Fibroblast of lung (primary cell): Measurements from ENCODE around the gene CRADD. TPM values are rescaled to one million over a fixed set of nuclear protein-coding genes. Genes with fewer than 3 reads are reported as not detected.

ENCODE experiments used
- DNase-seq, 2 donors: peaks; one replicate each; pipeline versions ENCODE4 v3.0.0 to v3.0.0-alpha.2; 2010; ENCODE audit warnings: low read depth in 2 of 2
- H2AFZ ChIP-seq: 2 replicates; pipeline ENCODE4 v1.5.1; 2012; ENCODE audit warnings: low read length, control low read depth, inconsistent platforms
- H3K27ac ChIP-seq: 2 replicates; pipeline ENCODE4 v1.5.1; 2011; ENCODE audit warnings: low read length, control low read depth; ENCODE audit not compliant: insufficient read depth
- H3K27me3 ChIP-seq: 2 replicates; pipeline ENCODE4 v1.5.1; 2011; ENCODE audit warnings: mild to moderate bottlenecking, low read length; ENCODE audit not compliant: control insufficient read depth, insufficient read depth
- H3K36me3 ChIP-seq: 2 replicates; pipeline ENCODE4 v1.5.1; 2011; ENCODE audit warnings: low read length; ENCODE audit not compliant: control insufficient read depth, insufficient read depth
- H3K4me1 ChIP-seq: 2 replicates; pipeline ENCODE4 v1.5.1; 2011; ENCODE audit warnings: low read length; ENCODE audit not compliant: control insufficient read depth, insufficient read depth; ENCODE audit errors: extremely low read depth
- H3K4me2 ChIP-seq: 2 replicates; pipeline ENCODE4 v1.5.1; 2011; ENCODE audit warnings: low read length, control low read depth; ENCODE audit not compliant: insufficient read depth; ENCODE audit errors: extremely low read depth
- H3K4me3 ChIP-seq, 4 experiments: fragments of 200-600 bp in 1 of 4; sonication (generic) in 1 of 4; replicated peaks in 1 of 4; 2 replicates each; pipeline ENCODE4 v1.5.1; 2011 to 2016; ENCODE audit warnings: low read length in 4 of 4, low read depth in 3 of 4, mild to moderate bottlenecking in 3 of 4, control low read depth in 2 of 4, inconsistent platforms in 1 of 4, mixed read lengths in 1 of 4; ENCODE audit not compliant: insufficient read depth in 1 of 4; ENCODE audit errors: control extremely low read depth in 1 of 4
- H3K79me2 ChIP-seq: 2 replicates; pipeline ENCODE4 v1.5.1; 2012; ENCODE audit warnings: mild to moderate bottlenecking, low read length, inconsistent platforms; ENCODE audit not compliant: control insufficient read depth, insufficient read depth
- H3K9ac ChIP-seq: 2 replicates; pipeline ENCODE4 v1.5.1; 2011; ENCODE audit warnings: mild to moderate bottlenecking, low read length, control low read depth; ENCODE audit not compliant: insufficient read depth
- H3K9me3 ChIP-seq: 2 replicates; pipeline ENCODE4 v1.5.1; 2012; ENCODE audit warnings: low read depth, low read length; ENCODE audit not compliant: control insufficient read depth, insufficient read depth
- H4K20me1 ChIP-seq: 2 replicates; pipeline ENCODE4 v1.5.1; 2011; ENCODE audit warnings: low read length; ENCODE audit not compliant: control insufficient read depth, insufficient read depth; ENCODE audit errors: extremely low read depth
- CTCF ChIP-seq, 2 donors: IDR thresholded peaks in 1 of 2; conservative IDR thresholded peaks in 1 of 2; 1 replicate in 1 of 2; 2 replicates in 1 of 2; pipeline ENCODE4 v1.5.1; 2011 to 2012; ENCODE audit warnings: low read length in 2 of 2, control low read depth in 1 of 2, inconsistent platforms in 1 of 2, low read depth in 1 of 2, mild to moderate bottlenecking in 1 of 2
- EZH2 ChIP-seq: IDR thresholded peaks from 2 replicates; pipeline ENCODE4 v1.5.1; 2012; ENCODE audit warnings: low read length, control low read depth, mild to moderate bottlenecking; ENCODE audit errors: missing control alignments
- polyA plus RNA-seq, 2 donors: library from polyadenylated mRNA; depleted of rRNA in 1 of 2; stranded (reverse) in 1 of 2; unstranded in 1 of 2; fragments of >200 nt; gene quantifications; 2 replicates each; pipeline ENCODE4 v1.2.1, GENCODE V29; 2011 to 2012; ENCODE audit warnings: missing spikeins in 1 of 2
- total RNA-seq: library from RNA; depleted of rRNA; stranded (reverse); fragments of >200 nt; gene quantifications from 2 replicates; pipeline ENCODE4 v1.2.1, GENCODE V29; 2014

The CRADD gene
- total and polyA plus RNA-seq, 2 donors (not counting 1 experiment from before 2014, with no cell fraction given), result 13.5 to 21.1 TPM

DNA sequence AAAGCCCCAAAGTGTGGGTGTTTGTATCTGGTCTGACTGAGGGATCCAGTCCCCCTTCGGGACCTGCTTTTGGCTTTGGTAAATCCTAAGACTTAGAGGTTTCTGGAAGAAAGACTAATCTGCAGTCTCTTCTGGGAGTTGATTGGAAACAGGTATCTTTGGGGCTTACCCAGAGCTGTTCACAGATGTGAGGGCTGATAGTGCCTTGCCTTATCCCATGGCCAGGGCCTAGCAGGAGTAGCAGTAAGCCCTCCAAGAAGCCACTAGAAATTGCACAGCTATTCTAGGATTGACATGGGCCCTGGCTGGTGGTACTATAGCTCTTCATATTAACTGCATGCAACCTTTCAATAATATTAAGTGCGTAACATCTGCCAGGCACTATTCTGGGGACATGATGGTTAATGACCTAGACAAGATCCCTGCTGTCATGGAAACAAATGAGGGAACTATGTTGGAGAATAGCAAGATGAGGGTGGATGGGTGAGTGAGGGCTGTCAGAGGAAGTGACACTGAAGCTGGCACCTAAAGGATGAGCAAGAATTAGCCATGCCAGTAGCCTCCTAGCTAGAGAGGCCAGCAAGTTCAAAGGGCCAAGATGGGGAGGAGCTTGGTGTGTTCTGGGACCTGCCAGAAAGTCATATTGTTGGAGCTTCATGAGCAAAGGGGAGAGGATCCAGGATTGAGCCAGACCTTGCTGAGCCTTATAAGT lies 71.7 kb downstream of the CRADD start:
- H3K27me3 ChIP-seq, result no peaks in the 10 kb centered on the region
- H4K20me1 ChIP-seq, result no peaks in the 10 kb centered on the region
- no peak overlapping the region for H2AFZ ChIP-seq
- H3K9me3 ChIP-seq, result no peaks in the 10 kb centered on the region
- H3K9ac ChIP-seq, result no peak overlapping the region
- no peaks in the 10 kb centered on the region for H3K36me3 ChIP-seq
- no peaks in the 10 kb centered on the region for H3K79me2 ChIP-seq
- no peak for TF ChIP-seq EZH2
- no peak for TF ChIP-seq CTCF (conservative IDR thresholded peaks at IDR 0.05 in 1 of 2, IDR thresholded peaks at IDR 0.05 in 1 of 2; ENCODE audit: low read depth in 1 of 2, low read length in 2 of 2)
- peaks cover 6% of the 10 kb centered on the region for H3K4me1 ChIP-seq
- no peak for DNase-seq
- no peak overlapping the region for H3K4me2 ChIP-seq
- H3K4me3 ChIP-seq, result no peak overlapping the region
- H3K27ac ChIP-seq, result no peak overlapping the region

- DNase-seq, result no peak
- Histone ChIP-seq H3K27ac (no peak overlapping the region), H3K79me2 (no peaks in the 10 kb centered on the region), H3K4me1 (peaks cover 6% of the 10 kb centered on the region), H4K20me1 (no peaks in the 10 kb centered on the region), H2AFZ (no peak overlapping the region), H3K9me3 (no peaks in the 10 kb centered on the region), H3K4me2 (no peak overlapping the region), H3K4me3 (no peak overlapping the region), H3K36me3 (no peaks in the 10 kb centered on the region), H3K9ac (no peak overlapping the region), H3K27me3 (no peaks in the 10 kb centered on the region)
- TF ChIP-seq EZH2, result no peak
- no peak for TF ChIP-seq CTCF (conservative IDR thresholded peaks at IDR 0.05 in 1 of 2, IDR thresholded peaks at IDR 0.05 in 1 of 2; ENCODE audit: low read depth in 1 of 2, low read length in 2 of 2)
Measured at GRCh38 chr12:93749515-93749914, 72.3 kb downstream of the CRADD start.

DNA sequence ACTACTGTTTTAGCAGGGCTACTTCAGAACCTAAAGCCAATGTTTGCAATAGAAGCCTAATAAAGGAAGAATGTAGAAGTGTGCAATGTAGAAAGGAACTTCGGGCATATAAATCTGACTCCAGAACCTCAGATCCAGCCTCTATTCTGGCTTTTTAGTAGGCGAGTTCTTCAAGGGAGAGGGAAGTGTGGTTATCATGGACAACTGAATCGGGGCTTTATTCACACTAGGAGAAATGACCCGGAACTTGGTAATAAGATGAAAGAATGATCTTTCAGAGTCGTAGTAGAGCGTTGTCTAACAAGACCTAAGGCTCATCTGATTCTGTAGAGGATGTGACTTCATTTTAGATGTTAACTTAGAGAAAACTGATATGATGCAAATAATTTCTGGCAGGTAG lies 72.9 kb downstream of the CRADD start:
- no peak for DNase-seq
- Histone ChIP-seq H2AFZ (no peak overlapping the region), H3K79me2 (no peaks in the 10 kb centered on the region), H4K20me1 (no peaks in the 10 kb centered on the region), H3K4me1 (peaks cover 6% of the 10 kb centered on the region), H3K9ac (no peak overlapping the region), H3K27me3 (no peaks in the 10 kb centered on the region), H3K4me3 (no peak overlapping the region), H3K27ac (no peak overlapping the region), H3K36me3 (no peaks in the 10 kb centered on the region), H3K9me3 (no peaks in the 10 kb centered on the region), H3K4me2 (no peak overlapping the region)
- TF ChIP-seq EZH2 (no peak), CTCF (conservative IDR thresholded peaks at IDR 0.05 in 1 of 2, IDR thresholded peaks at IDR 0.05 in 1 of 2; ENCODE audit: low read depth in 1 of 2, low read length in 2 of 2) (no peak)
